Immature natural killer cell (primary cell): ENCODE data around the gene SLC29A1. TPM values are rescaled to one million over a fixed set of nuclear protein-coding genes. Genes with fewer than 3 reads are reported as not detected.

Source experiments
- DNase-seq, 3 donors: peaks; one replicate each; pipeline ENCODE4 v3.0.0; 2022; ENCODE audit warnings: mixed read lengths in 1 of 3
- H3K27ac Mint-ChIP-seq, 6 donors: one replicate each; pipeline ENCODE4 v1.8.0; 2020; ENCODE audit warnings: mixed read lengths in 6 of 6, mild to moderate bottlenecking in 5 of 6, inconsistent platforms in 4 of 6, moderate library complexity in 3 of 6
- H3K27me3 Mint-ChIP-seq, 3 donors: one replicate each; pipeline ENCODE4 v1.8.0; 2020 to 2021; ENCODE audit warnings: low read depth in 3 of 3, mild to moderate bottlenecking in 3 of 3, mixed read lengths in 3 of 3, moderate library complexity in 3 of 3, inconsistent platforms in 1 of 3
- H3K36me3 Mint-ChIP-seq, 3 donors: one replicate each; pipeline ENCODE4 v1.8.0; 2020; ENCODE audit warnings: mixed read lengths in 3 of 3, inconsistent platforms in 2 of 3, mild to moderate bottlenecking in 2 of 3
- H3K4me1 Mint-ChIP-seq, 2 donors: one replicate each; pipeline ENCODE4 v1.8.0; 2020; ENCODE audit warnings: inconsistent platforms in 2 of 2, mild to moderate bottlenecking in 2 of 2, mixed read lengths in 2 of 2, moderate library complexity in 1 of 2
- H3K4me3 Mint-ChIP-seq, 5 donors: one replicate each; pipeline ENCODE4 v1.8.0; 2020; ENCODE audit warnings: mild to moderate bottlenecking in 5 of 5, mixed read lengths in 5 of 5, inconsistent platforms in 3 of 5, moderate library complexity in 3 of 5
- H3K9me3 Mint-ChIP-seq, 6 donors: one replicate each; pipeline ENCODE4 v1.8.0; 2020; ENCODE audit warnings: mild to moderate bottlenecking in 6 of 6, mixed read lengths in 6 of 6, inconsistent platforms in 4 of 6, moderate library complexity in 3 of 6
- polyA plus RNA-seq, 3 donors: library from polyadenylated mRNA; unstranded; fragments of 300-500 nt; fragmentation: Illumina TruSeq; gene quantifications; one replicate each; pipeline ENCODE4 v1.2.3, GENCODE V29; 2021

Gene SLC29A1
- polyA plus RNA-seq, 3 donors from 2014 or later: 1.5 to 3.0 (median 1.8) TPM

- Mint-ChIP-seq H3K27ac (peak overlapping the region in 2 of 6 donors; percentile 35 to 59), H3K9me3 (no peaks in the 10 kb centered on the region), H3K36me3 (no peaks in the 10 kb centered on the region)
Measured at GRCh38 chr6:44221291-44221960, 2.0 kb upstream of the SLC29A1 start.

GRCh38 chr6:44221961-44222335, 1.4 kb upstream of the SLC29A1 start:
- Mint-ChIP-seq H3K4me1 (peaks cover 17 to 32% of the 10 kb centered on the region in 2 donors), H3K9me3 (no peaks in the 10 kb centered on the region), H3K27ac (no peak overlapping the region), H3K4me3 (peak overlapping the region in 1 of 5 donors; percentile 75), H3K36me3 (no peaks in the 10 kb centered on the region), H3K27me3 (peaks cover 9 to 14% (median 11%) of the 10 kb centered on the region in 3 donors)
- DNase-seq: no peak

More at GRCh38 chr6:44221291-44221960, 2.0 kb upstream of the SLC29A1 start:
- DNase-seq: peak; percentile 63 to 67 (median 64)
- Mint-ChIP-seq H3K4me1 (peaks cover 17 to 32% of the 10 kb centered on the region in 2 donors), H3K27me3 (peaks cover 9 to 17% (median 11%) of the 10 kb centered on the region in 3 donors), H3K4me3 (peak overlapping the region in 1 of 5 donors; percentile 10)

GRCh38 chr6:44222486-44223318, 693 bp upstream of the SLC29A1 start:
- H3K27ac Mint-ChIP-seq: no peak overlapping the region
- H3K4me3 Mint-ChIP-seq: peak overlapping the region; percentile 72 to 84 (median 81)
- no peaks in the 10 kb centered on the region for H3K9me3 Mint-ChIP-seq
- H3K4me1 Mint-ChIP-seq: peaks cover 17 to 32% of the 10 kb centered on the region in 2 donors
- H3K27me3 Mint-ChIP-seq: peaks cover 9 to 14% (median 11%) of the 10 kb centered on the region in 3 donors
- H3K36me3 Mint-ChIP-seq: no peaks in the 10 kb centered on the region
- no peak for DNase-seq

GRCh38 chr6:44224029-44224964, 902 bp downstream of the SLC29A1 start:
- no peaks in the 10 kb centered on the region for H3K36me3 Mint-ChIP-seq
- H3K4me3 Mint-ChIP-seq: peak overlapping the region; percentile 75 to 84 (median 81)
- peaks cover 6 to 8% (median 7%) of the 10 kb centered on the region in 3 donors for H3K27me3 Mint-ChIP-seq
- no peak for DNase-seq
- no peaks in the 10 kb centered on the region for H3K9me3 Mint-ChIP-seq
- peaks cover 17 to 25% of the 10 kb centered on the region in 2 donors for H3K4me1 Mint-ChIP-seq
- peak overlapping the region in 2 of 6 donors; percentile 28 to 60 for H3K27ac Mint-ChIP-seq

- peaks cover 6 to 9% (median 7%) of the 10 kb centered on the region in 3 donors for H3K27me3 Mint-ChIP-seq
- no peaks in the 10 kb centered on the region for H3K36me3 Mint-ChIP-seq
- H3K9me3 Mint-ChIP-seq: no peaks in the 10 kb centered on the region
- no peak for DNase-seq
- no peak overlapping the region for H3K27ac Mint-ChIP-seq
- H3K4me1 Mint-ChIP-seq: peaks cover 17 to 21% of the 10 kb centered on the region in 2 donors
- peak overlapping the region in 2 of 5 donors; percentile 75 to 81 for H3K4me3 Mint-ChIP-seq
Measured at GRCh38 chr6:44224965-44225305, 1.5 kb downstream of the SLC29A1 start.

GRCh38 chr6:44225579-44226325, 2.4 kb downstream of the SLC29A1 start:
- peaks cover 6 to 9% (median 7%) of the 10 kb centered on the region in 3 donors for H3K27me3 Mint-ChIP-seq
- H3K9me3 Mint-ChIP-seq: no peaks in the 10 kb centered on the region
- no peak for DNase-seq
- H3K4me3 Mint-ChIP-seq: peak overlapping the region in 1 of 5 donors; percentile 49
- no peak overlapping the region for H3K27ac Mint-ChIP-seq
- H3K4me1 Mint-ChIP-seq: peaks cover 17 to 19% of the 10 kb centered on the region in 2 donors
- H3K36me3 Mint-ChIP-seq: no peaks in the 10 kb centered on the region

DNA sequence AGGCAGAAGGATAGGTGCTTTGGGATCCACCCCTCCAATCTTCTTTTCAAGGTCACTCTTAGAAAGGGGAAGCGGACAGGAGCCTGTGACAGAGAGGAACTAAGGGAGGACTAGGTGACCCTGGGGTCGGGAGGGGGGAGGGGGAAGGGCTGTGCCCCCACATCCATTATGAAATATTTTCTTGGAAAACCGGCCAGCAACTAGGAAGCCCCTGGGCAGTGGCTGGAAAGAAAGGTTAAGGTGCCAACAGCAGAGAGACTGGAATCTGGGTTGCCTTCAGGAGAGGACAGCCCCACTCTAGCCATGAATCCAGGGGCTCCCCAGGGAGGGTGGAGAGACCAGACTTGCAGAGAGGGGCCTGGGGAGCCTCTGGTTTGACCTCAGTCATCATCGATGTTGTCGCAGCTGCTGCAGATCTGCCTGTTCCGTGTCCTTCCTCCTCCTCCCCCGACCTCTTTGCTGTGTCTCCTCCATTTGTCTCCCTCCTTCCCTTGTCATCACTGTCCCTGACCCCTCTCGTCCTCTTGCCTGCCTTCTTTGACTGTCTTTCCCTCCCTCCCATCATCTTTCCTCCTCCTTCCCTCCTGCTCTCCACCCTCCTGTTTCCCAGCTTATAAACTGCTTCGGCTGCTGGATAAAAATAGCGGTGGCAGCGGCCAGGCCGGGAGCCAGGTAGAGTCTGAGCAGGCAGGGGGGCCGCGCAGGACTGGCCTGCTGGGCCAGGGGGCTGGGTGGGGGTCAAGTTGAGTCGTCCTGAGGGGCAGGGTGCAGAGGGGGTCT, 3.2 kb downstream of the SLC29A1 start:
- peaks cover 6 to 8% (median 7%) of the 10 kb centered on the region in 3 donors for H3K27me3 Mint-ChIP-seq
- no peaks in the 10 kb centered on the region for H3K9me3 Mint-ChIP-seq
- peaks cover 17 to 19% of the 10 kb centered on the region in 2 donors for H3K4me1 Mint-ChIP-seq
- H3K4me3 Mint-ChIP-seq: no peak overlapping the region
- H3K27ac Mint-ChIP-seq: no peak overlapping the region
- DNase-seq: no peak
- no peaks in the 10 kb centered on the region for H3K36me3 Mint-ChIP-seq

DNA sequence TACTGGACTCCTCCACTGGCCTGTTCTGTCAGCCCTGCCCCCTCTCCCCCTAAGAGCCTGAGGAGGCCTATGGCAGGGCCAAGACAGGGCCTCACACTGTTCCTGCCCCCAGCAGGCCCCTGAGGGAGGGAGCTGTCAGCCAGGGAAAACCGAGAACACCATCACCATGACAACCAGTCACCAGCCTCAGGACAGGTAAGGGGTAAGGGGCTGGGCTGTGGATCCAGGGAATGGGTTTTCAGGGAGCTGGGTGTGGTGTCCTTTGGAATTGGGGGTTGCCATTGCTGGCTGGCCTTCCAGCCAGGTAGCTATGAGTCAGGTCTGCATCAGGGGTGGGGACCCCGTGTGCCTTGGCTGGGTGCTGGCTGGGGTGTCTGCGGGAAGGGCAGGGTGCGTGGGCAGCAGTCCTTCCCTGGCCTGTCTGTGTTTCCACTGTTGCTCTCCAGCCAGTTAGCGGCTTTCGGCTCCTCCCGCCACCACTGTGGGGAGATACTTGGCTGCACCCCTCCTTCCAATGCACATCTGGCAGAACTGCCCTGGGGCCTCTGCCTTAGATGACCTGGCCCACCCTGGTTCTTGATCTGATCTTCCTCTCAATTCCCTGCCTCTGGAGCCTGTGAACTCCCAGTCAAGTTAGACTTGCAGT, 3.9 kb downstream of the SLC29A1 start:
- peaks cover 17% of the 10 kb centered on the region in 2 donors for H3K4me1 Mint-ChIP-seq
- no peaks in the 10 kb centered on the region for H3K36me3 Mint-ChIP-seq
- no peaks in the 10 kb centered on the region for H3K9me3 Mint-ChIP-seq
- H3K27me3 Mint-ChIP-seq: peaks cover 6 to 9% (median 7%) of the 10 kb centered on the region in 3 donors
- H3K27ac Mint-ChIP-seq: no peak overlapping the region
- DNase-seq: no peak
- H3K4me3 Mint-ChIP-seq: no peak overlapping the region

DNA sequence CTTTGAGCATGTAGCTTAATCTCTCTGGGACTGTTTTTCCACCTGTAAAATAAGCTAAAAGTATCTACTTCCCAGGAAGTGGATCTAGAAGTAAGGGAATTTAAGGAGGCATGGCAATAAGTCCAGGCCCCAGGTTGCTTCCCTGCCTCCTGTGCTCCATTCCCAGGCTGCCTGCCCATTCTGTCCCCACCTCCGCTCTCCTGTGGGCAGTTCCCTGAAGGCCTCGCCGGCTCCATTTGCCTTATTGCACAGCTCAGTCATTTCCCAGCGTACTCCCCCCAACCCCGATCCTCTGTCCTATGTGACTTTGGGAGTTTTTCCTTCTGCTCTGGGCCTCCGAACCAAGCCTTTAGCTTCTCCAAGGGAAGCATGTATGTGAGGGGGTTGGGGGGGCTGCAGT, 4.6 kb downstream of the SLC29A1 start:
- Mint-ChIP-seq H3K9me3 (no peaks in the 10 kb centered on the region), H3K36me3 (no peaks in the 10 kb centered on the region), H3K27ac (no peak overlapping the region), H3K4me1 (peaks cover 9 to 10% of the 10 kb centered on the region in 2 donors), H3K4me3 (no peak overlapping the region), H3K27me3 (peaks cover 4 to 9% (median 6%) of the 10 kb centered on the region in 3 donors)
- DNase-seq: no peak

GRCh38 chr6:44228433-44228832, 5.0 kb downstream of the SLC29A1 start:
- Mint-ChIP-seq H3K36me3 (no peaks in the 10 kb centered on the region), H3K27ac (no peak overlapping the region), H3K4me3 (no peak overlapping the region), H3K4me1 (peaks cover 9% of the 10 kb centered on the region in 2 donors), H3K27me3 (peaks cover 2 to 9% (median 6%) of the 10 kb centered on the region in 3 donors), H3K9me3 (no peaks in the 10 kb centered on the region)
- no peak for DNase-seq

- Mint-ChIP-seq H3K4me3 (no peak overlapping the region), H3K36me3 (no peaks in the 10 kb centered on the region), H3K27ac (no peak overlapping the region), H3K9me3 (no peaks in the 10 kb centered on the region), H3K4me1 (peaks cover 8 to 9% of the 10 kb centered on the region in 2 donors), H3K27me3 (peaks cover 2 to 10% (median 6%) of the 10 kb centered on the region in 3 donors)
- DNase-seq: no peak
Measured at GRCh38 chr6:44228836-44229235, 5.4 kb downstream of the SLC29A1 start.
